GM12878 (cell line): ENCODE data around the gene USP16. TPM values are rescaled to one million over a fixed set of nuclear protein-coding genes. Genes with fewer than 3 reads are reported as not detected.

Experiments used
- ATAC-seq: fragments of 200-7000 bp; cut with Tn5 transposase; 3 replicates; pipeline ENCODE4 v1.9.1; 2020; ENCODE audit warnings: mild to moderate bottlenecking, moderate library complexity
- BruUV-seq: library from RNA; stranded (reverse); fragments of 400-500 nt; replicated peaks from 2 replicates; lab custom pipeline; 2021; lab: Mats Ljungman, UMichigan
- CTCF ChIA-PET: fragments of 300-600 bp; sonication (Branson Sonifier 250); formaldehyde crosslinking; extraction: SDS; loops from one replicate; lab custom pipeline; 2021; ENCODE audit warnings: inconsistent platforms; lab: Yijun Ruan, JAX
- POLR2A ChIA-PET: fragments of 350-600 bp; formaldehyde crosslinking; extraction: SDS; loops from one replicate; lab custom pipeline; 2021; ENCODE audit warnings: inconsistent platforms; lab: Charles Lee
- RAD21 ChIA-PET: fragments of 300-600 bp; sonication (Branson Sonifier 250); formaldehyde crosslinking; loops from one replicate; lab custom pipeline; 2023; ENCODE audit warnings: antibody characterized with exemption; ENCODE audit not compliant: unreplicated experiment; lab: Charles Lee
- SMC1A ChIA-PET: fragments of 300-600 bp; sonication (Branson Sonifier 250); formaldehyde crosslinking; loops from one replicate; lab custom pipeline; 2023; ENCODE audit not compliant: unreplicated experiment, uncharacterized antibody; lab: Charles Lee
- DNase-seq: peaks from one replicate; pipeline ENCODE4 v3.0.0-alpha.2; 2011; ENCODE audit warnings: low read depth, low spot score
- FAIRE-seq: peaks from 3 replicates; lab custom pipeline; 2011; peaks lifted over from hg19 to GRCh38; lab: Jason Lieb, UNC
- H2AFZ ChIP-seq: 2 replicates; pipeline ENCODE4 v1.6.0; 2011; ENCODE audit warnings: low read depth, low read length, control low read depth; ENCODE audit not compliant: control insufficient read depth
- H3K27ac ChIP-seq: 2 replicates; pipeline ENCODE4 v1.5.1; 2011; ENCODE audit warnings: control low read depth; ENCODE audit not compliant: control insufficient read depth, insufficient read depth
- H3K27me3 ChIP-seq, 2 experiments: replicated peaks in 1 of 2; 2 replicates each; pipeline versions ENCODE4 v1.6.0 to v1.6.1; 2011; ENCODE audit warnings: low read length in 1 of 2; ENCODE audit not compliant: control insufficient read depth in 2 of 2, insufficient read depth in 2 of 2
- H3K36me3 ChIP-seq, 2 experiments: 2 replicates each; pipeline ENCODE4 v1.5.1; 2011; ENCODE audit warnings: low read length in 1 of 2; ENCODE audit not compliant: control insufficient read depth in 2 of 2, insufficient read depth in 2 of 2
- H3K4me1 ChIP-seq: 2 replicates; pipeline ENCODE4 v1.6.1; 2011; ENCODE audit warnings: mild to moderate bottlenecking, low read length, moderate library complexity, mixed read lengths; ENCODE audit not compliant: control insufficient read depth, insufficient read depth
- H3K4me2 ChIP-seq: 2 replicates; pipeline ENCODE4 v1.6.0; 2011; ENCODE audit warnings: control low read depth; ENCODE audit not compliant: control insufficient read depth, insufficient read depth
- H3K4me3 ChIP-seq: fragments of 200-600 bp; sonication (generic); 2 replicates; pipeline ENCODE4 v1.5.1; 2016
- H3K79me2 ChIP-seq: 2 replicates; pipeline ENCODE4 v1.6.0; 2011; ENCODE audit warnings: low read length; ENCODE audit not compliant: control insufficient read depth, insufficient read depth
- H3K9ac ChIP-seq: 2 replicates; pipeline ENCODE4 v1.8.0; 2011; ENCODE audit warnings: low read length, control low read depth, mixed read lengths; ENCODE audit not compliant: control insufficient read depth, insufficient read depth
- H3K9me3 ChIP-seq: replicated peaks from 3 replicates; pipeline ENCODE4 v1.5.1; 2011; ENCODE audit warnings: mild to moderate bottlenecking, low read length; ENCODE audit not compliant: control insufficient read depth, insufficient read depth
- H4K20me1 ChIP-seq: 2 replicates; pipeline ENCODE4 v1.6.0; 2011; ENCODE audit not compliant: control insufficient read depth, insufficient read depth
- BHLHE40 ChIP-seq, 2 experiments: fragments of 450-650 bp in 1 of 2; IDR thresholded peaks; 2 replicates each; pipeline ENCODE4 v1.6.1; 2011 to 2017; ENCODE audit warnings: low read depth in 2 of 2, borderline replicate concordance in 1 of 2, improper control_type of control experiment in 1 of 2, low read length in 1 of 2, mild to moderate bottlenecking in 1 of 2
- SMAD5 ChIP-seq: IDR thresholded peaks from 2 replicates; pipeline ENCODE4 v1.6.1; 2016; ENCODE audit warnings: antibody characterized with exemption, low read depth
- SUPT20H ChIP-seq: IDR thresholded peaks from 2 replicates; pipeline ENCODE4 v1.6.1; 2011; ENCODE audit warnings: low read depth, mild to moderate bottlenecking, low read length, moderate library complexity, borderline replicate concordance; ENCODE audit not compliant: control insufficient read depth
- WRNIP1 ChIP-seq: IDR thresholded peaks from 2 replicates; pipeline ENCODE4 v1.6.1; 2011; ENCODE audit warnings: low read depth, low read length, improper control_type of control experiment, borderline replicate concordance
- ZNF622 ChIP-seq: fragments of 450-650 bp; IDR thresholded peaks from 2 replicates; pipeline ENCODE4 v1.6.1; 2017; ENCODE audit warnings: mild to moderate bottlenecking, inconsistent platforms
- WGBS: methylation state at CpG from one replicate; pipeline ENCODE4 v1.1.6; 2016; ENCODE audit warnings: low lambda C conversion rate; ENCODE audit not compliant: insufficient replicate concordance, insufficient coverage; ENCODE audit errors: missing lambda C conversion rate; 5-methylcytosine and 5-hydroxymethylcytosine counted together
- in situ Hi-C: fragments of 300-500 bp; cut with MboI; formaldehyde crosslinking; loops from 9 replicates; pipeline ENCODE4 v1.14.3; 2018; ENCODE audit warnings: mixed read lengths
- intact Hi-C: fragments of 100-400 bp; cut with micrococcal nuclease; formaldehyde crosslinking; loops from one replicate; pipeline ENCODE4 v1.14.2; 2022; ENCODE audit not compliant: unreplicated experiment
- polyA plus RNA-seq, 11 experiments: library from polyadenylated mRNA; depleted of rRNA in 4 of 11; unstranded in 6 of 11; stranded (reverse) in 5 of 11; fragments of >200 nt; fragmentation: Nextera tagmentation in 4 of 11; fragmentation: Illumina TruSeq in 1 of 11; extraction: Ambion mirVana in 4 of 11; extraction: Trizol in 1 of 11; gene quantifications; 1 replicate in 1 of 11; 2 replicates in 10 of 11; pipeline versions ENCODE4 v1.2.1 to v1.2.3, GENCODE V29; 2011 to 2016; ENCODE audit warnings: inconsistent platforms in 2 of 11, missing spikeins in 2 of 11, low read depth in 1 of 11
- total RNA-seq, 4 experiments: library from RNA; depleted of rRNA in 3 of 4; stranded (reverse); fragments of >200 nt in 3 of 4; fragmentation: Illumina TruSeq in 1 of 4; extraction: Trizol in 1 of 4; gene quantifications; 2 replicates each; pipeline versions ENCODE4 v1.2.1 to v1.2.3, GENCODE V29; 2013 to 2021
- TF ChIP-seq, protein P1 (sequence below): fragments of 450-650 bp; IDR thresholded peaks from 2 replicates; pipeline ENCODE4 v1.6.1; 2017; ENCODE audit warnings: mild to moderate bottlenecking, moderate library complexity
- TF ChIP-seq, protein P2 (sequence below): IDR thresholded peaks from 2 replicates; pipeline ENCODE4 v1.6.1; 2011; ENCODE audit warnings: low read depth, low read length, improper control_type of control experiment, borderline replicate concordance

USP16 gene
- total and polyA plus RNA-seq, 10 of the 15 experiments (the other 5 are each of a cell fraction or from before 2014, with no cell fraction given) = 29.5 to 68.7 (median 52.3) TPM

DNA sequence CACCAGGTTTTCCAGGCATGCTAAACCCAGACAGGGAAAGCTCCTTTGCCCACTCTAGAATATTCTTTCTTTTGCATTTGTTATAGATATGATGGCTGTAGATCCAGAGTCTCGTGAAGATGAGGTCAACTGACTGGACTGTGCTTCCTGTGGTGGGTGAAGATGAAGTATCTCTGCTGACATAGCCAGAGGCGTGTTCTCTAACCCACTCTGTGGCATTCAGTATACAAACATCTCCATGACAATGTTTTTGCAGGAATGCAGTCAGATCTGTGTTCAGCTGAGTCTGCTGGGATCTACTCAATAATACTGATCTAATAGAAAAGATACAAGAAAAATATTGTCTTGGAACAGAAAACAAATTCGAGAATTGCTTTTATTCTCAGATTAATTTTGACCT, 16.7 kb upstream of the USP16 start:
- intact Hi-C loops = no loop called here
- Histone ChIP-seq H3K27ac (no peak overlapping the region), H3K4me2 (no peak overlapping the region), H4K20me1 (no peaks in the 10 kb centered on the region), H3K9me3 (no peaks in the 10 kb centered on the region), H3K4me1 (no peaks in the 10 kb centered on the region), H2AFZ (no peak overlapping the region), H3K4me3 (no peak overlapping the region), H3K79me2 (peaks cover 6% of the 10 kb centered on the region), H3K9ac (no peak overlapping the region), H3K27me3 (no peaks in the 10 kb centered on the region), H3K36me3 (peaks cover 0 to 9% of the 10 kb centered on the region in 2 experiments; a peak in 1 of 4 replicates)
- in situ Hi-C loops = no loop called here
- ATAC-seq (no peak), FAIRE-seq (no peak), DNase-seq (no peak)
- ChIA-PET POLR2A (interaction anchor here (1.3 kb wide), 1 partner anchor 11 kb away, joined by 4 read pairs; no protein-coding TSS in a partner anchor), CTCF (no interaction called here), SMC1A (interaction anchor here (1.4 to 2.7 kb wide), 2 partner anchors 10 to 15 kb away, joined by 3 to 14 read pairs; no protein-coding TSS in a partner anchor), RAD21 (interaction anchor here (2.2 kb wide), 1 partner anchor 11 kb away, joined by 5 read pairs; the partner anchor contains the start of gene RWDD2B)
- no TSS peak for BruUV-seq
- TF ChIP-seq BHLHE40 (IDR thresholded peaks at IDR 0.05; ENCODE audit: borderline replicate concordance in 1 of 2, low read depth in 2 of 2, low read length in 1 of 2) = no peak
- 88% methylated on average over 3 of the region's 3 CpGs for WGBS

DNA sequence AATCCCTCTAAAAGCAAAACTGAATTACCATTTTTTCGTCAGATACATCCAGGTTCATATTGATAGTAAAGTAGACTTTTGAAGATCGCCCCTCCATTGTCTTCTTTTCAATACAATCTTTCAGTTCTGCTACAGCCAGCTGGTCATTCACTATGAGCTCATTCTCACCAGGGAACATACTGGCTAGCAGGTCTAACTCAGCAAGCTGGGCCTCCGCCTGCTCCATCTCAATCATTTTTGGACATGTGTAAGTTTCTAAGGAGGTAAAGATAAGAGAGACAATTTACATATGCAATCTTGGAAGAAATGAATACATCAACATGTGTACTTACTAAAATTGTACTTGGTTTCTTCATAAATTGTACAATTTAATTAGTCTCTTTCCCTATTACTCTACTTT, 16.1 kb upstream of the USP16 start:
- Histone ChIP-seq H3K9ac (no peak overlapping the region), H4K20me1 (no peaks in the 10 kb centered on the region), H3K27ac (no peak overlapping the region), H3K4me2 (no peak overlapping the region), H2AFZ (no peak overlapping the region), H3K27me3 (no peaks in the 10 kb centered on the region), H3K9me3 (no peaks in the 10 kb centered on the region), H3K36me3 (peaks cover 0 to 9% of the 10 kb centered on the region in 2 experiments; a peak in 1 of 4 replicates), H3K4me3 (no peak overlapping the region), H3K79me2 (peaks cover 2% of the 10 kb centered on the region), H3K4me1 (no peaks in the 10 kb centered on the region)
- POLR2A ChIA-PET = interaction anchor here (1.3 kb wide), 1 partner anchor 10 kb away, joined by 4 read pairs; no protein-coding TSS in a partner anchor
- FAIRE-seq (no peak), DNase-seq (no peak), ATAC-seq (no peak)
- no TSS peak for BruUV-seq
- WGBS = 52% methylated on average over 3 of the region's 3 CpGs
- SMC1A ChIA-PET = interaction anchor here (1.4 to 2.7 kb wide), 2 partner anchors 10 to 15 kb away, joined by 3 to 14 read pairs; no protein-coding TSS in a partner anchor
- in situ Hi-C loops (no loop called here), intact Hi-C loops (no loop called here)
- CTCF ChIA-PET = interaction anchor here (0.6 kb wide), 1 partner anchor 707 kb away, joined by 3 read pairs; no protein-coding TSS in a partner anchor
- RAD21 ChIA-PET = interaction anchor here (2.2 kb wide), 1 partner anchor 10 kb away, joined by 5 read pairs; the partner anchor contains the start of gene RWDD2B
- TF ChIP-seq, protein P1, sequence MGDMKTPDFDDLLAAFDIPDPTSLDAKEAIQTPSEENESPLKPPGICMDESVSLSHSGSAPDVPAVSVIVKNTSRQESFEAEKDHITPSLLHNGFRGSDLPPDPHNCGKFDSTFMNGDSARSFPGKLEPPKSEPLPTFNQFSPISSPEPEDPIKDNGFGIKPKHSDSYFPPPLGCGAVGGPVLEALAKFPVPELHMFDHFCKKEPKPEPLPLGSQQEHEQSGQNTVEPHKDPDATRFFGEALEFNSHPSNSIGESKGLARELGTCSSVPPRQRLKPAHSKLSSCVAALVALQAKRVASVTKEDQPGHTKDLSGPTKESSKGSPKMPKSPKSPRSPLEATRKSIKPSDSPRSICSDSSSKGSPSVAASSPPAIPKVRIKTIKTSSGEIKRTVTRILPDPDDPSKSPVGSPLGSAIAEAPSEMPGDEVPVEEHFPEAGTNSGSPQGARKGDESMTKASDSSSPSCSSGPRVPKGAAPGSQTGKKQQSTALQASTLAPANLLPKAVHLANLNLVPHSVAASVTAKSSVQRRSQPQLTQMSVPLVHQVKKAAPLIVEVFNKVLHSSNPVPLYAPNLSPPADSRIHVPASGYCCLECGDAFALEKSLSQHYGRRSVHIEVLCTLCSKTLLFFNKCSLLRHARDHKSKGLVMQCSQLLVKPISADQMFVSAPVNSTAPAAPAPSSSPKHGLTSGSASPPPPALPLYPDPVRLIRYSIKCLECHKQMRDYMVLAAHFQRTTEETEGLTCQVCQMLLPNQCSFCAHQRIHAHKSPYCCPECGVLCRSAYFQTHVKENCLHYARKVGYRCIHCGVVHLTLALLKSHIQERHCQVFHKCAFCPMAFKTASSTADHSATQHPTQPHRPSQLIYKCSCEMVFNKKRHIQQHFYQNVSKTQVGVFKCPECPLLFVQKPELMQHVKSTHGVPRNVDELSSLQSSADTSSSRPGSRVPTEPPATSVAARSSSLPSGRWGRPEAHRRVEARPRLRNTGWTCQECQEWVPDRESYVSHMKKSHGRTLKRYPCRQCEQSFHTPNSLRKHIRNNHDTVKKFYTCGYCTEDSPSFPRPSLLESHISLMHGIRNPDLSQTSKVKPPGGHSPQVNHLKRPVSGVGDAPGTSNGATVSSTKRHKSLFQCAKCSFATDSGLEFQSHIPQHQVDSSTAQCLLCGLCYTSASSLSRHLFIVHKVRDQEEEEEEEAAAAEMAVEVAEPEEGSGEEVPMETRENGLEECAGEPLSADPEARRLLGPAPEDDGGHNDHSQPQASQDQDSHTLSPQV = no peak
- TF ChIP-seq SMAD5 = no peak
- TF ChIP-seq, protein P2, sequence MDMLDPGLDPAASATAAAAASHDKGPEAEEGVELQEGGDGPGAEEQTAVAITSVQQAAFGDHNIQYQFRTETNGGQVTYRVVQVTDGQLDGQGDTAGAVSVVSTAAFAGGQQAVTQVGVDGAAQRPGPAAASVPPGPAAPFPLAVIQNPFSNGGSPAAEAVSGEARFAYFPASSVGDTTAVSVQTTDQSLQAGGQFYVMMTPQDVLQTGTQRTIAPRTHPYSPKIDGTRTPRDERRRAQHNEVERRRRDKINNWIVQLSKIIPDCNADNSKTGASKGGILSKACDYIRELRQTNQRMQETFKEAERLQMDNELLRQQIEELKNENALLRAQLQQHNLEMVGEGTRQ = no peak
- no peak for TF ChIP-seq WRNIP1
- no peak for TF ChIP-seq ZNF622
- TF ChIP-seq SUPT20H = no peak
